Hippocampal formation (tissue), 2 donors: ENCODE results near the gene MSI2.
A peak's percentile ranks its signal among the peaks of the same experiment; 100 is the strongest.

ENCODE experiments used
- DNase-seq, 2 donors: peaks; one replicate each; lab custom pipeline; 2025; lab: John Stamatoyannopoulos, UW

Gene MSI2

DNA sequence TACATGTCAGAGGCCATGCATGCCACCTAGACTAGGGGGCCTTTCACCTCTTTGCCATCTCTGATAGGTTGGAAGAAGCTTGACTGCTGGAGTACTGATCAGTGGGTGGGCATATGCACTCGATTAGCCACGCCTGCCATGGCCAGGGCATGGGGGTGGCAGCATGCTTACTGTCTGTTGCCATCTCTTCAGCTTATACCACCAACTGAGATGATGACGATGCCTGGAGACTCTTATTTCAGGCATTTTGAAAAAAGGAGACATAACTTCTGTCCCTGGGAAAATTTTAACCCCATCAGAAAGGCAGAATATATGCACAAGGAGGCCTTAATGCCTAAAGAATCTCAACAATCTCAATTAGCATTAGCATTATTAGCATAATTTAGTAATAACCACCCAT lies 60.8 kb downstream of the MSI2 start:
- no peak for DNase-seq

- DNase-seq = no peak
These were observed 62.6 kb downstream of the MSI2 start for GRCh38 chr17:57318913-57319312.

DNA sequence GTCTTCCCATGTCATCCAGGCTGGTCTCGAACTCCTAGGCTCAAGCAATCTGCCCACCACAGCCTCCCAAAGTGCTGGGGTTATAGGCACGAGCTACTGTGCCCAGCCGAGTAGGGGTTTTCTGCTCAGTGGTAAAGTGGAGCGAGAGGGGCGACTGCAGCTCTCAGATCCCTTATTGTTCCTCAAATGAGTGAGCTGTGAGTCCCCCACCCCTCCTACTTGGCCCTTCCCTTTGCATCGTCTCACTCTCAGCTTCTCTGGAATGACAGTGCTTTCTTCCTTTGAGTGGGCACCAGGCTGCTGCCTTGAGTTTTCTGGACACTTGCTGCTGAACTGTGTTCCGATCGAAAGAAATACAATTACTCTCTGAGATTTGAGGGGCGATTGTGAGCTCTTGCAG lies 63.5 kb downstream of the MSI2 start:
- no peak for DNase-seq

- no peak for DNase-seq
These were observed 67.1 kb downstream of the MSI2 start for GRCh38 chr17:57323391-57323790.

DNA sequence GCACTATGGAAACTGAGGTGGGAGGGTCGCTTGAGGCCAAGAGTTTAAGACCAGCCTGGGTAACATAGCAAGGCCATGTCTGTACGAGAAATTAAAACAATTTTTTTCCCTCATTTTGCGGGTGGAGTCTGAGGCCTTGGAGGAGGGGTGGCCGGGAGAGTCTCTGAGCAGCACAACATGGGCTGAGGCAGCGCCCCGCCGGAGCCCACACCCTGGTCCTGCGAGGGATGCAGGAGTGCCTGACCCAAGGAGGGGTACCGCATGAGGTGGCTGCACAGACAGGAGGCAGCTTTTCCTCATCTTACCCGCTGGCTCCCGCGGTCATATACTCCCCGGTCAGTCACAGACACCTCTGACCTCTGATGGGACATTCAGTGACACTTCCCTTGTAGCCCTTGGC lies 67.7 kb downstream of the MSI2 start:
- no peak for DNase-seq

DNA sequence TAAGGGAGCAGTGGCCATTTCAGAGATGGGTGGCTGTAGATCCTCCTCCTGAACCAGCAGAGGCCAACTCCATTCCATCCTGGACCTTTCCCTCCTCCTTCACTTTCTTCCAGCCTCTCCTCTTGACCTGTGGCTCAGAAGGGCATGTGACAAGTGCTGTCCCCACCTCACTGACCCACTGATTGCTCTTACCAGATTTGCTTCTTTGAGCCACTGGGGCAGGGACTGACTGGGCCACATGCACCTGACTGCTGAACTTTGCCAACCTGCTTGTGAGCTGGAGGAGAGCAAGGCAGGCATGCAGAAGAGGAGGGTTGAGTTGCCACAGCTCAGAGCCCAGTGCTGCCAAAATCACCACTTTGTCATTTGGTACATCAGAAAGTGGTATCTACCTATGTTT lies 68.3 kb downstream of the MSI2 start:
- DNase-seq = no peak

GRCh38 chr17:57326336-57326735 lies 70.0 kb downstream of the MSI2 start:
- no peak for DNase-seq

- DNase-seq = no peak
These were observed 70.4 kb downstream of the MSI2 start for GRCh38 chr17:57326764-57327163.

GRCh38 chr17:57327176-57327970 lies 71.0 kb downstream of the MSI2 start:
- DNase-seq = no peak

- no peak for DNase-seq
These were observed 72.0 kb downstream of the MSI2 start for GRCh38 chr17:57328109-57328882.

DNA sequence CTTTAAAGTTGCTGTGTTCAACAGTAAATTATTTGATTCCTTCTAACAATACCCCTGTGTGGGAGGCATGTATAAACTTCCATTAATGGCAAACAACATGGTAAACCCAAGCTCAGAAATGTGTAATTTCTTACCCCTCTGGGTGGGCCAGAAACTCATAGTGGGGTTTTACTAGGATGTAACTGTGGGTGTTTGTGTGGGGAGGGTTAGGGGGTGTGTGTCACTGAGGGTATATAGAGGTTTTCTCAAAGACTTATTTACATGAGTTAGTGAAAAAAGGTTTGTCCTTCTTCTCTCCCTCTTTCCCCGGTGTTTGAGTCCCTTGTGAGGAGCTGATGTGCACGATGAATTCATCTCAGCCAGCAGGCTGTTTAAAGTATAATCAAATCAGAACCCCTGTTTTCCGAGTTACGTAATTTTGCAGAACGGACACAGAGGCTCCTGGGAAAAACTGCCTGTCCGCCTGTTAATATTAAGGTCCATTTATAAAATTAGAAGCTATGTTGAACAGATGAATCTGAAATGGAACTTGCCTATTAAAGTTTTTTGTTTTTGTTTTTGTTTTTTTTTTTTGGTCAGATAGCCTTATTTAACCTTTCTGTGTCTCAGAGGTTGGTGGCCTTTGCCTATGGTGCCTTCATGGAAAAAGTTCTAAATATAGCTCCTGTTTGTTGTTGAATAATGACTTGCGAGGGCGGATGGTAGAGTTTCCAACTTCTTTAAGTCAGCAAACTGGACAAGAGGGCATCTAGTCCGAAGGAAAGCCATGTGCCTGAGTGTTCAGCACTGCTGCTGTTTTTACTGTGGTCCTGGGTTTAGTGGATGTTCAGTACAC lies 73.3 kb downstream of the MSI2 start:
- no peak for DNase-seq

DNA sequence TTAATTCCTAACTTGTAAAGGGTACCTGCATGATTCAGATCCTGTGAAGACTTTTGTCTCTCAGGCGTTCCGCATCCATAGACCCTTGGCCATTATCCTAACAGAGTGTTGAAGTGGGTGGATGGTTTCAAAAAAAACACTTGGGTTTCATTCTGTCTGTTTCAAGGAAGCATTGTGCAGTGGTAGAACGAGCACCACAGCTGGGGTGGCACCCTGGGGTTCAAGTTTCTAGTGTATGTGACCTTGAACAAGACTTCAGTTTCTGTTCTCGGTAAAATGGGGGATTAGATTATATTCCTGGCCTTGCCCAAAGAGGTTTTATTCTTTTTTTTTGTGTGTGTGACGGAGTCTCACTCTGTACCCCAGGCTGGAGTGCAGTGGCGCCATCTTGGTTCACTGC lies 74.3 kb downstream of the MSI2 start:
- DNase-seq = no peak

DNA sequence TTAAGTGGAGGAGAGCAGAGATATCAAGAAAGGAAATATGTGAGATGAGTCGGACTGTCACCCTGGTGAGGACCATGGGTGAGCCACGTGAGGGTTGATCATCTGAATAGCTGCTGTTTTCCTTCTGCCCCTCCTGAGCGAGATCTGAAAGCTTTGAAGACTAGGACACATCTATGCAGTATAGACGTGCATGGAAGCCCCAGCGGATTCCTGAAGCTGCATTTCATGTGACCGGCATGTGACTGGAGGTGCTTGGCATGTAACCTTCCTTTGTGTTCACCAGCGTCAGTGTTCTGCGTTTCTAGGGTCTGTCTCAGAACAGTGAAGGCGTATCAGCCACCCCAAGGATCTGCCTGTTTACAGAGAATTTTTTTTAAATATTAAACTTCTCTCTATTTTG lies 75.1 kb downstream of the MSI2 start:
- no peak for DNase-seq

- no peak for DNase-seq
These were observed 76.2 kb downstream of the MSI2 start for GRCh38 chr17:57332501-57332900.

- no peak for DNase-seq
These were observed 79.0 kb downstream of the MSI2 start for GRCh38 chr17:57335195-57335792.

- DNase-seq = no peak
These were observed 81.1 kb downstream of the MSI2 start for GRCh38 chr17:57337390-57337789.

GRCh38 chr17:57338257-57338914 lies 82.1 kb downstream of the MSI2 start:
- DNase-seq = no peak

DNA sequence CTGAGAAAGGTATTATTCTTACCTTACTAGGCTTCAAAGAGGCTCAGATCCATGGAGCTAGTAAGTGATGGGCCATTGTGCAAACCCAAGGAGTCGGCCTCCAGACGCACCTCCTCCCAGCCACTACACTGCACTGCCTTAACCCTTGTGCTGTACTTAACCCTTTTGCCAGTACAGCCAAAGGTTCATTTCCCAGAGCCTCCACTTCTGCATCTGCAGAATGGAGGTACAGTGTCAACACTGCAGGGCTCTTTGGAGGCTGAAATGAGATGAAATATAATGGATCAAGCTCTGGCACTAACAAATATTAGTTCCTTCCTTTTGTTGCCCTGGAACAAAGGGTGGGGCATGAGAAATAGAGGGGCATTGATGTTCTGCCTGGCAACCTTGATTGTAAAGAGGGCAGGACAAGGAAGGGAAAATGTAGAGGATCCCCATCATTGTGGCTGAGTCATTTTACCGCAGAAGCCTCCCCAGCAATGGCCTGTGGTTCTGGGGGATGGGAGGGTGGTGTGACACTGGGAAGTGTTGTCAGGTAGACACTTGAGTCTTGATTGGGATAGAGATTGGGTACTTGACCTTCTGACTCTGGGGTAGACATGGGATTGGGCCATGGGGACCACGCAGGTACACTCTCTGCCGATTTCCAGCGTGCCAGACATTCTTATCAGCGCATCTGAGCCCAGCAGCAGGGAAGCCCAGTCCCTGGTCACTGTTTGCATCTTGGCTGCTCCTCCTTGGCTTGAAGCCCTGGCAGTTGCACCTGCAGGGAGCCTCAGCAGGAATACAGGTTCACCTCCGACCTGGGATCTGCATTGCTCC lies 84.0 kb downstream of the MSI2 start:
- no peak for DNase-seq

DNA sequence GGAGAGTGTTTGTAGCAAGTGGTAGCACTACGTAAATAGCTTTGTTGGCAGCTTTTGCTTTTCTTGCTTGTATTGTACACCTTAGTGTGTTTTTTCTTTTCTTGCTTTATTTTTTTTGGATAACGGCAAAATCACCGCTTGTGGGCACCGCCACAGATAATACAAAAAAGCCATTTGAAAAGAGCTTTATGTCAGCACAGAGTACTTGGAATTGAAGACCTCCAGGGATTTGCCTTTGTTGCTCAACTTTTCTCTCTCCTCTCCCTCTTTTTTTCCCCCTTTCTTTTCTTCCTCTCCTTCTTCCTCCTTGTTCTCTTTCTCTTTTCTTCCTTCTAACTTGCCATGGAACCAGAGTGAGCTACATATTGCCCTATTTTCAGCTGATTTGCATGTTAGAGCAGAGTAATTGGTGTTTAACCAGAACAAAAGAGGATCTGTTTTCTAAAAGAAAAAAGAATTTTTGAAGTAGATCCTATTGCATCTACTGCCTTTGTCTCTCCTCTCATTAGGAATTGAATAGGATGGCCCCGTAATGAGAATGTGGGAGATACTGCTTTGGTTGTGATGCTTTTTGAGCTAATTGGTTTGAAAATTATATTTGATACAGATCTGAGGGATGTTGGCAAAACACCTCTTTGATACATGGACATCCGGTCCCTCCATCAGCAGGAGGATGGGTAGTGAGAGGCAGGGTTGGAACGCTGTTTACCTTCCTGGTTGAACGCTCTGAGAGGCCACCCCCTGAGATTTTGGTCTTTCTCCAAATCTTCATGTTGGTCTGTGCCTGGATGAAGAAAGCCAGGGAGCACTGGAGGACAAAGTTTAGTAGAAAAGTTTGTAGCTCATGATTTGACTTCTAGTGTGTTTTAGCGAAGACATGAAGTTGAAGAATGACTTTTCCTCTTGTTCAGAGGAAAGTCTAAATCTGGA lies 85.6 kb downstream of the MSI2 start:
- peak in 1 of 2 donors; percentile 21 for DNase-seq
